HEK293 (cell line): ENCODE data around the gene PRB2.
"Not testable (repeated sequence)": the region's sequence is repeated elsewhere in the genome, so short reads cannot be mapped to it uniquely, and the experiment has no call there.

Experiments used
- CTCF ChIA-PET: fragments of 350-600 bp; formaldehyde crosslinking; extraction: SDS; loops from one replicate; lab custom pipeline; 2021; ENCODE audit warnings: antibody characterized with exemption; lab: Yijun Ruan, JAX
- POLR2A ChIA-PET: fragments of 300-600 bp; formaldehyde crosslinking; extraction: SDS; loops from one replicate; lab custom pipeline; 2020; ENCODE audit warnings: antibody characterized with exemption, inconsistent platforms; lab: Yijun Ruan, JAX
- H3K27ac ChIP-seq: fragments of 200-500 bp; sonication (Bioruptor generic); 2 replicates; pipeline ENCODE4 v1.5.1; 2014; ENCODE audit warnings: low read depth, low read length, control low read depth, inconsistent platforms; ENCODE audit errors: extremely low read depth
- H3K36me3 ChIP-seq, 2 experiments: fragments of 200-500 bp in 1 of 2; sonication (Bioruptor generic) in 1 of 2; 1 replicate in 1 of 2; 2 replicates in 1 of 2; pipeline ENCODE4 v1.5.1; 2014 to 2017; ENCODE audit warnings: inconsistent platforms in 2 of 2, low read length in 2 of 2; ENCODE audit not compliant: control insufficient read depth in 2 of 2, insufficient read depth in 1 of 2
- H3K4me1 ChIP-seq: fragments of 200-500 bp; sonication (Bioruptor generic); 2 replicates; pipeline ENCODE4 v1.5.1; 2014; ENCODE audit warnings: mild to moderate bottlenecking, low read length, inconsistent platforms; ENCODE audit not compliant: control insufficient read depth, insufficient read depth
- H3K4me3 ChIP-seq: 2 replicates; pipeline ENCODE4 v1.5.1; 2011; ENCODE audit warnings: low read depth, mild to moderate bottlenecking, control low read depth, low read length, moderate library complexity
- H3K9me3 ChIP-seq: fragments of 200-500 bp; sonication (Bioruptor generic); 2 replicates; pipeline ENCODE4 v1.5.1; 2014; ENCODE audit warnings: low read depth, low read length, inconsistent platforms; ENCODE audit not compliant: control insufficient read depth, insufficient read depth
- GLIS1 ChIP-seq: fragments of 450-650 bp; formaldehyde crosslinking; IDR thresholded peaks from 2 replicates; pipeline ENCODE4 v1.5.1; 2016; ENCODE audit warnings: missing biosample characterization, missing genetic modification characterization
- KLF1 ChIP-seq: fragments of 450-650 bp; formaldehyde crosslinking; IDR thresholded peaks from 2 replicates; pipeline ENCODE4 v1.5.1; 2016; ENCODE audit warnings: missing biosample characterization, missing genetic modification characterization
- SCRT2 ChIP-seq: fragments of 450-650 bp; formaldehyde crosslinking; IDR thresholded peaks from 2 replicates; pipeline ENCODE4 v1.5.1; 2016; ENCODE audit warnings: missing biosample characterization, missing genetic modification characterization
- ZBTB21 ChIP-seq: fragments of 450-650 bp; formaldehyde crosslinking; IDR thresholded peaks from 2 replicates; pipeline ENCODE4 v1.5.1; 2017; ENCODE audit warnings: missing biosample characterization, missing genetic modification characterization
- ZNF114 ChIP-seq: fragments of 450-650 bp; formaldehyde crosslinking; IDR thresholded peaks from 2 replicates; pipeline ENCODE4 v1.5.0; 2017; ENCODE audit warnings: missing biosample characterization, missing genetic modification characterization
- ZNF121 ChIP-seq: fragments of 450-650 bp; formaldehyde crosslinking; IDR thresholded peaks from 2 replicates; pipeline ENCODE4 v1.5.1; 2016; ENCODE audit warnings: missing biosample characterization, missing genetic modification characterization
- ZNF133 ChIP-seq: fragments of 450-650 bp; formaldehyde crosslinking; IDR thresholded peaks from 2 replicates; pipeline ENCODE4 v1.5.1; 2016; ENCODE audit warnings: missing biosample characterization, missing genetic modification characterization
- ZNF174 ChIP-seq: fragments of 450-650 bp; formaldehyde crosslinking; IDR thresholded peaks from 2 replicates; pipeline ENCODE4 v1.5.0; 2017; ENCODE audit warnings: missing biosample characterization, mild to moderate bottlenecking, missing genetic modification characterization
- ZNF214 ChIP-seq: fragments of 450-650 bp; formaldehyde crosslinking; IDR thresholded peaks from 2 replicates; pipeline ENCODE4 v1.5.1; 2017; ENCODE audit warnings: missing biosample characterization, mild to moderate bottlenecking, missing genetic modification characterization, borderline replicate concordance
- ZNF223 ChIP-seq: fragments of 450-650 bp; formaldehyde crosslinking; IDR thresholded peaks from 2 replicates; pipeline ENCODE4 v1.5.1; 2016; ENCODE audit warnings: missing biosample characterization, missing genetic modification characterization
- ZNF302 ChIP-seq: fragments of 450-650 bp; formaldehyde crosslinking; IDR thresholded peaks from 2 replicates; pipeline ENCODE4 v1.5.1; 2016; ENCODE audit warnings: missing biosample characterization, missing genetic modification characterization, low read depth
- ZNF423 ChIP-seq: fragments of 450-650 bp; formaldehyde crosslinking; IDR thresholded peaks from 2 replicates; pipeline ENCODE4 v1.5.1; 2016; ENCODE audit warnings: missing biosample characterization, missing genetic modification characterization
- ZNF571 ChIP-seq: fragments of 450-650 bp; formaldehyde crosslinking; IDR thresholded peaks from 2 replicates; pipeline ENCODE4 v1.5.0; 2017; ENCODE audit warnings: missing biosample characterization, missing genetic modification characterization
- ZNF629 ChIP-seq: fragments of 450-650 bp; formaldehyde crosslinking; IDR thresholded peaks from 2 replicates; pipeline ENCODE4 v1.5.1; 2017; ENCODE audit warnings: missing biosample characterization, missing genetic modification characterization
- ZNF837 ChIP-seq: fragments of 450-650 bp; formaldehyde crosslinking; IDR thresholded peaks from 2 replicates; pipeline ENCODE4 v1.5.1; 2016; ENCODE audit warnings: missing biosample characterization, missing genetic modification characterization
- ZNF843 ChIP-seq: fragments of 450-650 bp; formaldehyde crosslinking; IDR thresholded peaks from 2 replicates; pipeline ENCODE4 v1.5.1; 2016; ENCODE audit warnings: missing biosample characterization, missing genetic modification characterization
- TF ChIP-seq, protein P1 (sequence below): fragments of 450-650 bp; formaldehyde crosslinking; IDR thresholded peaks from 2 replicates; pipeline ENCODE4 v1.5.1; 2016; ENCODE audit warnings: missing biosample characterization, missing genetic modification characterization, borderline replicate concordance
- TF ChIP-seq, protein P2 (sequence below): fragments of 450-650 bp; formaldehyde crosslinking; IDR thresholded peaks from 2 replicates; pipeline ENCODE4 v1.5.1; 2016; ENCODE audit warnings: missing biosample characterization, missing genetic modification characterization
- TF ChIP-seq, protein P3 (sequence below): fragments of 450-650 bp; formaldehyde crosslinking; IDR thresholded peaks from 2 replicates; pipeline ENCODE4 v1.5.1; 2016; ENCODE audit warnings: missing biosample characterization, missing genetic modification characterization, low read depth

PRB2 gene

DNA sequence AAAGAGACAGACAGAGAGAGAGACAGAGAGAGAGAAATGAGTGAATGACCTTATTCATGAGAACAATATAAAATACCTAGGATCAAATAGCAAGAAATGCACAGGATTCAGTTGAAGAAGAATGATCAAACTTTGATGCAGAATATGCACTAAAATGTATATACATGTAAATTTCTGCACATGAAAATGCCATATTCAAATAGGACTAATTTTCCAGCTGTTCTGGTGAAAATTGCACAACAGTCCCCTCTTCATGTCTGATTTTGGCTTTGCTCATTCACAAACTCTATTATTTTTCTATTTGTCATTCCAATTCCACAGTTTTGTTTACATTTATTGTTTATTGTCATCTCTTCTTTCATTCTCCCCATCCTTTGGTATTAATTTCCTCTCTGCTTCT is 34.2 kb downstream of the PRB2 start (continued):
- TF ChIP-seq, protein P1, sequence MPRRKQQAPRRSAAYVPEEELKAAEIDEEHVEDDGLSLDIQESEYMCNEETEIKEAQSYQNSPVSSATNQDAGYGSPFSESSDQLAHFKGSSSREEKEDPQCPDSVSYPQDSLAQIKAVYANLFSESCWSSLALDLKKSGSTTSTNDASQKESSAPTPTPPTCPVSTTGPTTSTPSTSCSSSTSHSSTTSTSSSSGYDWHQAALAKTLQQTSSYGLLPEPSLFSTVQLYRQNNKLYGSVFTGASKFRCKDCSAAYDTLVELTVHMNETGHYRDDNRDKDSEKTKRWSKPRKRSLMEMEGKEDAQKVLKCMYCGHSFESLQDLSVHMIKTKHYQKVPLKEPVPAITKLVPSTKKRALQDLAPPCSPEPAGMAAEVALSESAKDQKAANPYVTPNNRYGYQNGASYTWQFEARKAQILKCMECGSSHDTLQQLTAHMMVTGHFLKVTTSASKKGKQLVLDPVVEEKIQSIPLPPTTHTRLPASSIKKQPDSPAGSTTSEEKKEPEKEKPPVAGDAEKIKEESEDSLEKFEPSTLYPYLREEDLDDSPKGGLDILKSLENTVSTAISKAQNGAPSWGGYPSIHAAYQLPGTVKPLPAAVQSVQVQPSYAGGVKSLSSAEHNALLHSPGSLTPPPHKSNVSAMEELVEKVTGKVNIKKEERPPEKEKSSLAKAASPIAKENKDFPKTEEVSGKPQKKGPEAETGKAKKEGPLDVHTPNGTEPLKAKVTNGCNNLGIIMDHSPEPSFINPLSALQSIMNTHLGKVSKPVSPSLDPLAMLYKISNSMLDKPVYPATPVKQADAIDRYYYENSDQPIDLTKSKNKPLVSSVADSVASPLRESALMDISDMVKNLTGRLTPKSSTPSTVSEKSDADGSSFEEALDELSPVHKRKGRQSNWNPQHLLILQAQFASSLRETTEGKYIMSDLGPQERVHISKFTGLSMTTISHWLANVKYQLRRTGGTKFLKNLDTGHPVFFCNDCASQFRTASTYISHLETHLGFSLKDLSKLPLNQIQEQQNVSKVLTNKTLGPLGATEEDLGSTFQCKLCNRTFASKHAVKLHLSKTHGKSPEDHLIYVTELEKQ (tag by site-specific recombination): no peak
- no peak for TF ChIP-seq ZNF133 (tag by site-specific recombination)
- TF ChIP-seq, protein P2, sequence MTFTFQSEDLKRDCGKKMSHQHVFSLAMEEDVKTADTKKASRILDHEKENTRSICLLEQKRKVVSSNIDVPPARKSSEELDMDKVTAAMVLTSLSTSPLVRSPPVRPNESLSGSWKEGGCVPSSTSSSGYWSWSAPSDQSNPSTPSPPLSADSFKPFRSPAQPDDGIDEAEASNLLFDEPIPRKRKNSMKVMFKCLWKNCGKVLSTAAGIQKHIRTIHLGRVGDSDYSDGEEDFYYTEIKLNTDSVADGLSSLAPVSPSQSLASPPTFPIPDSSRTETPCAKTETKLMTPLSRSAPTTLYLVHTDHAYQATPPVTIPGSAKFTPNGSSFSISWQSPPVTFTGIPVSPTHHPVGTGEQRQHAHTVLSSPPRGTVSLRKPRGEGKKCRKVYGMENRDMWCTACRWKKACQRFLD: no peak

DNA sequence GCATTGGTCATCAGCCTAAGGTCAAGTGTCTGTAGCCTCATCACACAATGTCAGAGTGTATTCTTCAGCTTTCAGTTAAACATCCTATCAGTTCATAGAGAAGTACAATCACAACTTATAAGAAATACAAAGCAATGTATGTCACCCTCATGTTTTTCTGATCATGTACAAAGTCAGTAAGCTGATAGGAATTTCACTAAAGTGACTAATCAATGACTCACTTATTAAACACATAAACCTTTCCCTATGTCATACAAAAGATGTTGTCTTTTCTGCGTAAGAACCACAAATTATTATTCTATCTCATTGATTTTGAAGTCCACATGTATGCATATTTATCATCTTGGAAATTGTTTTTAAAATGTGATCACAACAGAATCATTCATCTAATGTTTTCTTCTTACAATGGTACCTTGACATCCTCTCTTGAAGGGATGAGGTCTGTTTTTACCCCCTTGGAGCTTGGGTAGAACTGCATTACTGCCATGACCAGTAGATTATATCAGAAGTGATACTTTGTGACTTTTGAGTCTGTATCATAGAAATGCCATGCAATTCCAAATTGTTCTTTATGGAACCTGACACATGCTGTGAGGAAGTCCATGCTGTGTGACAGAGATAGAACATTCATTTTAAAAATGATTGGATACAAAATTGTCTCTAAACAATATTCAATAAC is 35.0 kb downstream of the PRB2 start:
- H3K4me3 ChIP-seq, H3K9me3 ChIP-seq, H3K4me1 ChIP-seq, POLR2A ChIA-PET, H3K36me3 ChIP-seq, CTCF ChIA-PET, H3K27ac ChIP-seq: not testable (repeated sequence)

DNA sequence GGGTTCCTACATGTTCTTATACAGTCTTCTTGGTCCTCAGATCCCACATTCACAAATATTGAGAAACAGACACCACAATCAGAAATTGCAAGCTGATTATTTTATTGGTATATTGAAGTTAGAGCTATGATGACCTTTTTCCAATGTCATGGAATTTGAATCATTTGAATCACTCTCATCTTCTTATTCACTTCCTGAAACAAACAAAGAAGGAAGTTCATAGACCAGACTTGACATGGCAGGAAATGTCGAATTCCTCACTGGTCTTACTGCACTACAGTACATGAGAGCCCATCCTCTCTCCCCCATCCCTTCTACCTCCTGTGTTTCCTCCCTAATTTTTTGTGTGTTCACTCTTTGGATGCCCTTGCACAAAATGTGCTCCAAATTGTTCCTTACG is 43.6 kb downstream of the PRB2 start:
- H3K4me1 ChIP-seq, H3K27ac ChIP-seq, H3K4me3 ChIP-seq, H3K36me3 ChIP-seq, H3K9me3 ChIP-seq, CTCF ChIA-PET, POLR2A ChIA-PET: not testable (repeated sequence)

DNA sequence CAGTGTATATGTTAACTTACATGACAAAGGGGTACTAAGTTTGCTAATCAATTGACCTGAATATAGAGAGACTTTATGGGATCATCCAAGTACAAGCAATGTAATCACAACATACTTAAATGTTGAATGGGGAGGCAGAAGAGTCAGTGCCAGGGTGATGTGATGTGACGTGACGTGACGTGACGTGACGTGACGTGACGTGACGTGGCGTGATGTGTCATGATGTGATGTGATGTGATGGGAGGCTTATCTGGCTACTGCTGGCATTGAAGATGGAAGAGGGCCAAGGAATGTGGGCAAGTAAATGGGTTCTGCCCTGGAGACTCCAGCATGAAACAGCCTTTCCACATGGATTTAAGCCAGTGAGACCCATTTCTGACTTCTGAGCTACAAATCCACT is 46.9 kb downstream of the PRB2 start:
- Histone ChIP-seq H3K4me3 (no peak overlapping the region), H3K4me1 (no peaks in the 10 kb centered on the region), H3K27ac (no peak overlapping the region), H3K36me3 (no peaks in the 10 kb centered on the region), H3K9me3 (no peaks in the 10 kb centered on the region)
- peak; percentile 72 for TF ChIP-seq ZNF629 (tag by site-specific recombination)
- TF ChIP-seq, protein P3, sequence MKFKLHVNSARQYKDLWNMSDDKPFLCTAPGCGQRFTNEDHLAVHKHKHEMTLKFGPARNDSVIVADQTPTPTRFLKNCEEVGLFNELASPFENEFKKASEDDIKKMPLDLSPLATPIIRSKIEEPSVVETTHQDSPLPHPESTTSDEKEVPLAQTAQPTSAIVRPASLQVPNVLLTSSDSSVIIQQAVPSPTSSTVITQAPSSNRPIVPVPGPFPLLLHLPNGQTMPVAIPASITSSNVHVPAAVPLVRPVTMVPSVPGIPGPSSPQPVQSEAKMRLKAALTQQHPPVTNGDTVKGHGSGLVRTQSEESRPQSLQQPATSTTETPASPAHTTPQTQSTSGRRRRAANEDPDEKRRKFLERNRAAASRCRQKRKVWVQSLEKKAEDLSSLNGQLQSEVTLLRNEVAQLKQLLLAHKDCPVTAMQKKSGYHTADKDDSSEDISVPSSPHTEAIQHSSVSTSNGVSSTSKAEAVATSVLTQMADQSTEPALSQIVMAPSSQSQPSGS (tag by site-specific recombination): no peak
- no peak for TF ChIP-seq ZNF571 (tag by site-specific recombination)
- no peak for TF ChIP-seq KLF1
- no peak for TF ChIP-seq SCRT2 (tag by site-specific recombination)
- TF ChIP-seq ZNF223 (tag by site-specific recombination): no peak
- TF ChIP-seq GLIS1: no peak
- no peak for TF ChIP-seq ZNF843
- TF ChIP-seq ZNF121 (tag by site-specific recombination): no peak
- TF ChIP-seq ZNF302 (tag by site-specific recombination): no peak
- peak; percentile 76 for TF ChIP-seq ZBTB21 (tag by site-specific recombination)
- TF ChIP-seq ZNF214 (tag by site-specific recombination): no peak
- TF ChIP-seq ZNF837 (tag by site-specific recombination): no peak
- TF ChIP-seq ZNF423 (tag by site-specific recombination): no peak
- no peak for TF ChIP-seq ZNF114 (tag by site-specific recombination)
- TF ChIP-seq ZNF174 (tag by site-specific recombination): no peak
- CTCF ChIA-PET: interaction anchor here (0.7 kb wide), 1 partner anchor 1853 kb away, joined by 3 read pairs; no protein-coding TSS in a partner anchor
- POLR2A ChIA-PET: no interaction called here
